HCT116 (cell line): ENCODE measurements around the gene CBY1. TPM values are rescaled to one million over a fixed set of nuclear protein-coding genes. Genes with fewer than 3 reads are reported as not detected.
A peak's percentile ranks its signal among the peaks of the same experiment; 100 is the strongest.
"Not testable (repeated sequence)": the region's sequence is repeated elsewhere in the genome, so short reads cannot be mapped to it uniquely, and the experiment has no call there.

Experiments
- ATAC-seq: fragments of 200-7000 bp; cut with Tn5 transposase; 2 replicates; pipeline ENCODE4 v1.9.1; 2020; ENCODE audit warnings: mild to moderate bottlenecking, moderate library complexity
- BruUV-seq: library from RNA; stranded (reverse); fragments of 400-500 nt; replicated peaks from 2 replicates; lab custom pipeline; 2021; lab: Mats Ljungman, UMichigan
- CTCF ChIA-PET: fragments of 300-600 bp; sonication (Branson Sonifier 250); formaldehyde crosslinking; loops from one replicate; lab custom pipeline; 2021; ENCODE audit warnings: antibody characterized with exemption; lab: Charles Lee
- POLR2A ChIA-PET: fragments of 300-600, 350-600 bp; sonication (Branson Sonifier 250); formaldehyde crosslinking; loops from one replicate; lab custom pipeline; 2021; ENCODE audit warnings: antibody characterized with exemption; lab: Charles Lee
- RAD21 ChIA-PET, 2 experiments: fragments of 300-600 bp; sonication (Branson Sonifier 250); formaldehyde crosslinking; loops; one replicate each; lab custom pipeline; 2023; ENCODE audit warnings: low total read pairs in 2 of 2; ENCODE audit not compliant: uncharacterized antibody in 2 of 2, unreplicated experiment in 2 of 2, low non-redundant PET in 1 of 2; lab: Charles Lee
- DNase-seq: peaks from one replicate; pipeline ENCODE4 v3.0.0-alpha.2; 2010; ENCODE audit warnings: low read depth, low spot score
- H2AFZ ChIP-seq: fragments of 200-600 bp; shearing (Covaris generic), sonication (generic); 2 replicates; pipeline ENCODE4 v1.6.1; 2017; ENCODE audit warnings: low read depth, mixed run types, mixed read lengths, antibody characterized with exemption, low read length; ENCODE audit not compliant: poor library complexity, severe bottlenecking
- H3K27ac ChIP-seq: 2 replicates; pipeline ENCODE4 v1.5.1; 2012; ENCODE audit warnings: low read depth, low read length
- H3K27me3 ChIP-seq: fragments of 200-600 bp; sonication (generic); 2 replicates; pipeline ENCODE4 v1.6.1; 2016; ENCODE audit warnings: mixed run types, low read length, mixed read lengths; ENCODE audit not compliant: insufficient read depth
- H3K36me3 ChIP-seq, 2 experiments: fragments of 200-500 bp in 1 of 2; fragments of 200-600 bp in 1 of 2; sonication (Bioruptor generic) in 1 of 2; sonication (generic) in 1 of 2; 2 replicates each; pipeline versions ENCODE4 v1.5.1 to v1.6.1; 2014 to 2016; ENCODE audit warnings: low read length in 2 of 2, inconsistent platforms in 1 of 2, mixed read lengths in 1 of 2, mixed run types in 1 of 2; ENCODE audit not compliant: insufficient read depth in 2 of 2, control insufficient read depth in 1 of 2
- H3K4me1 ChIP-seq, 2 experiments: fragments of 200-600 bp in 1 of 2; sonication (generic) in 1 of 2; 2 replicates each; pipeline versions ENCODE4 v1.5.1 to v1.6.1; 2012 to 2017; ENCODE audit warnings: low read length in 2 of 2, inconsistent platforms in 1 of 2, mild to moderate bottlenecking in 1 of 2, mixed read lengths in 1 of 2, mixed run types in 1 of 2, moderate library complexity in 1 of 2; ENCODE audit not compliant: insufficient read depth in 2 of 2, control insufficient read depth in 1 of 2
- H3K4me2 ChIP-seq: fragments of 200-600 bp; sonication (generic); 2 replicates; pipeline ENCODE4 v1.6.1; 2017; ENCODE audit warnings: mixed run types, low read length, mixed read lengths
- H3K4me3 ChIP-seq, 2 experiments: fragments of 200-600 bp in 1 of 2; sonication (generic) in 1 of 2; replicated peaks in 1 of 2; 2 replicates each; pipeline ENCODE4 v1.5.1; 2011 to 2016; ENCODE audit warnings: low read length in 2 of 2, control low read depth in 1 of 2, low read depth in 1 of 2, mild to moderate bottlenecking in 1 of 2, mixed read lengths in 1 of 2, mixed run types in 1 of 2
- H3K79me2 ChIP-seq: fragments of 200-600 bp; sonication (generic); 2 replicates; pipeline ENCODE4 v1.6.1; 2017; ENCODE audit warnings: mild to moderate bottlenecking, mixed run types, low read length, moderate library complexity, mixed read lengths; ENCODE audit not compliant: insufficient read depth
- H3K9ac ChIP-seq: fragments of 200-600 bp; sonication (generic); 2 replicates; pipeline ENCODE4 v1.6.1; 2016; ENCODE audit warnings: low read length, mixed read lengths
- H3K9me2 ChIP-seq: fragments of 200-600 bp; sonication (generic), shearing (Covaris generic); 2 replicates; pipeline ENCODE4 v1.6.1; 2017; ENCODE audit warnings: mixed run types, mild to moderate bottlenecking, moderate library complexity; ENCODE audit not compliant: insufficient read depth
- H3K9me3 ChIP-seq, 2 experiments: fragments of 200-500 bp in 1 of 2; fragments of 200-600 bp in 1 of 2; sonication (Bioruptor generic) in 1 of 2; sonication (generic) in 1 of 2; 2 replicates each; pipeline ENCODE4 v1.6.1; 2014 to 2017; ENCODE audit warnings: low read length in 2 of 2, mixed read lengths in 2 of 2, inconsistent platforms in 1 of 2, low read depth in 1 of 2, mild to moderate bottlenecking in 1 of 2, mixed run types in 1 of 2, moderate library complexity in 1 of 2; ENCODE audit not compliant: control insufficient read depth in 1 of 2, insufficient read depth in 1 of 2
- H4K20me1 ChIP-seq: fragments of 200-600 bp; sonication (generic), shearing (Covaris generic); 2 replicates; pipeline ENCODE4 v1.6.1; 2017; ENCODE audit warnings: mixed run types, mild to moderate bottlenecking, moderate library complexity; ENCODE audit not compliant: insufficient read depth
- ATF3 ChIP-seq: IDR thresholded peaks from 2 replicates; pipeline ENCODE4 v1.6.1; 2012
- CEBPB ChIP-seq: IDR thresholded peaks from 2 replicates; pipeline ENCODE4 v1.6.1; 2012; ENCODE audit warnings: low read depth
- EZH2 ChIP-seq: fragments of 200-600 bp; sonication (generic); IDR thresholded peaks from 2 replicates; pipeline ENCODE4 v1.6.1; 2017; ENCODE audit warnings: antibody characterized with exemption, mixed run types
- JUND ChIP-seq: IDR thresholded peaks from 2 replicates; pipeline ENCODE4 v1.6.1; 2012
- REST ChIP-seq: IDR thresholded peaks from 2 replicates; pipeline ENCODE4 v1.6.1; 2012; ENCODE audit warnings: low read depth
- SIN3A ChIP-seq: IDR thresholded peaks from 2 replicates; pipeline ENCODE4 v1.6.1; 2012; ENCODE audit warnings: low read depth
- SP1 ChIP-seq: IDR thresholded peaks from 2 replicates; pipeline ENCODE4 v1.6.1; 2012; ENCODE audit warnings: low read depth
- SRF ChIP-seq: IDR thresholded peaks from 2 replicates; pipeline ENCODE4 v1.6.1; 2012; ENCODE audit warnings: low read depth
- ZFX ChIP-seq: fragments of 450-650 bp; IDR thresholded peaks from 2 replicates; pipeline ENCODE4 v1.6.1; 2017
- ZNF274 ChIP-seq: fragments of 200-500 bp; sonication (Bioruptor generic); IDR thresholded peaks from 2 replicates; pipeline ENCODE4 v1.6.1; 2014; ENCODE audit warnings: mild to moderate bottlenecking, low read depth, low read length, inconsistent platforms
- intact Hi-C: fragments of 100-400 bp; cut with micrococcal nuclease; formaldehyde crosslinking; loops from 2 replicates; pipeline ENCODE4 v1.10.0; 2022
- total RNA-seq: library from RNA; stranded (reverse); gene quantifications from one replicate; pipeline ENCODE4 v1.2.1, GENCODE V29; 2021; ENCODE audit not compliant: unreplicated experiment
- TF ChIP-seq, protein P1 (sequence below): IDR thresholded peaks from 2 replicates; pipeline ENCODE4 v1.6.1; 2011; ENCODE audit warnings: mild to moderate bottlenecking, low read length, moderate library complexity; ENCODE audit not compliant: insufficient replicate concordance; ENCODE audit errors: extremely low read depth

The CBY1 gene
- total RNA-seq, 1 experiment from 2014 or later: 27.6 TPM

- no TSS peak for BruUV-seq
- intact Hi-C loops: no loop called here
- Histone ChIP-seq H3K27ac (no peak overlapping the region), H3K4me3 (no peak overlapping the region), H3K36me3 (peaks cover 0 to 2% of the 10 kb centered on the region in 2 experiments; a peak in 1 of 4 replicates), H3K79me2 (no peaks in the 10 kb centered on the region), H3K27me3 (no peaks in the 10 kb centered on the region), H3K4me2 (peak overlapping the region; percentile 13; the same call in 1 of the 2 replicates)
- no peak for ATAC-seq
- CTCF ChIA-PET: no interaction called here
- POLR2A ChIA-PET: no interaction called here
- no peak for TF ChIP-seq REST
- TF ChIP-seq, protein P1, sequence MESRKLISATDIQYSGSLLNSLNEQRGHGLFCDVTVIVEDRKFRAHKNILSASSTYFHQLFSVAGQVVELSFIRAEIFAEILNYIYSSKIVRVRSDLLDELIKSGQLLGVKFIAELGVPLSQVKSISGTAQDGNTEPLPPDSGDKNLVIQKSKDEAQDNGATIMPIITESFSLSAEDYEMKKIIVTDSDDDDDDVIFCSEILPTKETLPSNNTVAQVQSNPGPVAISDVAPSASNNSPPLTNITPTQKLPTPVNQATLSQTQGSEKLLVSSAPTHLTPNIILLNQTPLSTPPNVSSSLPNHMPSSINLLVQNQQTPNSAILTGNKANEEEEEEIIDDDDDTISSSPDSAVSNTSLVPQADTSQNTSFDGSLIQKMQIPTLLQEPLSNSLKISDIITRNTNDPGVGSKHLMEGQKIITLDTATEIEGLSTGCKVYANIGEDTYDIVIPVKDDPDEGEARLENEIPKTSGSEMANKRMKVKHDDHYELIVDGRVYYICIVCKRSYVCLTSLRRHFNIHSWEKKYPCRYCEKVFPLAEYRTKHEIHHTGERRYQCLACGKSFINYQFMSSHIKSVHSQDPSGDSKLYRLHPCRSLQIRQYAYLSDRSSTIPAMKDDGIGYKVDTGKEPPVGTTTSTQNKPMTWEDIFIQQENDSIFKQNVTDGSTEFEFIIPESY: no peak
- no peak for TF ChIP-seq CEBPB
- no peak for TF ChIP-seq EZH2
- no peak for TF ChIP-seq ATF3
- TF ChIP-seq SIN3A: no peak
- no peak for TF ChIP-seq ZFX
- no peak for TF ChIP-seq SP1
- no peak for TF ChIP-seq JUND
- no peak for TF ChIP-seq ZNF274
- no peak for TF ChIP-seq SRF
- TF ChIP-seq, all 23 proteins: peak for 0
- DNase-seq: no peak
- peaks cover 0 to 18% of the 10 kb centered on the region in 2 experiments; a peak in 3 of 4 replicates for H3K4me1 ChIP-seq
- RAD21 ChIA-PET: no interaction called here
- no peaks in the 10 kb centered on the region for H3K9me2 ChIP-seq
- H3K9ac ChIP-seq: no peak overlapping the region
- H4K20me1 ChIP-seq: no peaks in the 10 kb centered on the region
- H3K9me3 ChIP-seq: peaks cover 3 to 6% of the 10 kb centered on the region in 2 experiments; a peak in 1 of 4 replicates
- H2AFZ ChIP-seq: no peak overlapping the region
Measured at GRCh38 chr22:38614332-38615063, 41.9 kb upstream of the CBY1 start.

- H4K20me1 ChIP-seq, H3K9me3 ChIP-seq, H3K79me2 ChIP-seq, DNase-seq, POLR2A ChIA-PET, CTCF ChIA-PET, H3K9ac ChIP-seq, H3K27ac ChIP-seq, H3K36me3 ChIP-seq, H3K27me3 ChIP-seq, H3K4me3 ChIP-seq, H2AFZ ChIP-seq, BruUV-seq, RAD21 ChIA-PET, ATAC-seq, H3K9me2 ChIP-seq, intact Hi-C loops: not testable (repeated sequence)
- Histone ChIP-seq H3K4me2 (peak overlapping the region; percentile 13; the same call in 1 of the 2 replicates), H3K4me1 (peaks cover 0 to 18% of the 10 kb centered on the region in 2 experiments; a peak in 3 of 4 replicates)
Measured at GRCh38 chr22:38615064-38615405, 41.4 kb upstream of the CBY1 start.
